Measurements from ENCODE around the gene EMID1. TPM values are rescaled to one million over a fixed set of nuclear protein-coding genes. Genes with fewer than 3 reads are reported as not detected.

Gene EMID1
- total RNA-seq, 2 donors from 2014 or later = not detected

DNA sequence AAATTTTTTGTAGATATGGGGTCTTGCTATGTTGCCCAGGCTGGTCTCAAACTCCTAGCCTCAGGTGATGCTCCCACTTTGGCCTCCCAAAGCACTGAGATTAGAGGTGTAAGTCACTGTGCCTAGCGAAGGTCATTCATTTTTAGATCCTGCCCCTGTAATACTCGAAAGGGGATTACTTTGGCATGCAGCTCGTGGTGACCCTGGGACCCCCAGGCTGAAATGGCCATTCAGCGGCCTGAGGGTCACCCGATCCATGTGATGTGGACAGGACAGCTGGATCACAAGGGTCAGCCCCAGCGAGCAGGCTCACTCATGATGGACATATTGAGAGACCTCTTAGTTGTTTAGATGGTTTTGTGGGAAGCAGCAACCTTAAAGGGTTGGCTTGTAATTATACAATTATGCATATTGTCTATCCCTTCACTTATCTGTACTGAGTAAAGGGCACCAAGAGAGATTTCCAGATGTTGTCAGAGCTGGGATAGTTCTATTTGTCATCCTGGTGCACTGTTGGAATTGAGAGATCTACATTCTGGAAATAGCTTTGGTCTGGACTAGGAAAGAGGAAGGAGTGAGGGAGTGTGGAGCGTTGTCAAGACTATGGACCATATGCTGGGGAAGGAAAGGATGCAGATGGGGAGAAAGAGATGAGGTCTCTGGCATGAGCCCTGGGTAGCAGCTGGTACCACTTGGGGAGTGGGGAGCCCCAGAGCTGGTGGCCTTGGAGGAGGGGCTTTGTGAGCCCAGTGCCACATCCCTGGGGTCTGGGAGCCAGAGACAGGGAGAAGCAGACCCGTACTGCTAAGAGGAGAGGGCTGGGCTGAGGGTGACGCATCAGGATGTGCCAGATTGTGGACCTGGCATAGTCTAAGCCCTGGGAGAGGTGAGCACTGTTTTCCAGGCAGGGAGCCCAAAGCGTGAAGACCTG lies 46.5 kb downstream of the EMID1 start:
- Mint-ChIP-seq H3K36me3 (ENCODE audit: low read depth) (no peaks in the 10 kb centered on the region), H3K27ac (no peak overlapping the region), H3K4me3 (no peak overlapping the region), H3K27me3 (no peaks in the 10 kb centered on the region), H3K9me3 (no peaks in the 10 kb centered on the region), H3K4me1 (no peaks in the 10 kb centered on the region)
- ATAC-seq (replicated peaks) = no peak

DNA sequence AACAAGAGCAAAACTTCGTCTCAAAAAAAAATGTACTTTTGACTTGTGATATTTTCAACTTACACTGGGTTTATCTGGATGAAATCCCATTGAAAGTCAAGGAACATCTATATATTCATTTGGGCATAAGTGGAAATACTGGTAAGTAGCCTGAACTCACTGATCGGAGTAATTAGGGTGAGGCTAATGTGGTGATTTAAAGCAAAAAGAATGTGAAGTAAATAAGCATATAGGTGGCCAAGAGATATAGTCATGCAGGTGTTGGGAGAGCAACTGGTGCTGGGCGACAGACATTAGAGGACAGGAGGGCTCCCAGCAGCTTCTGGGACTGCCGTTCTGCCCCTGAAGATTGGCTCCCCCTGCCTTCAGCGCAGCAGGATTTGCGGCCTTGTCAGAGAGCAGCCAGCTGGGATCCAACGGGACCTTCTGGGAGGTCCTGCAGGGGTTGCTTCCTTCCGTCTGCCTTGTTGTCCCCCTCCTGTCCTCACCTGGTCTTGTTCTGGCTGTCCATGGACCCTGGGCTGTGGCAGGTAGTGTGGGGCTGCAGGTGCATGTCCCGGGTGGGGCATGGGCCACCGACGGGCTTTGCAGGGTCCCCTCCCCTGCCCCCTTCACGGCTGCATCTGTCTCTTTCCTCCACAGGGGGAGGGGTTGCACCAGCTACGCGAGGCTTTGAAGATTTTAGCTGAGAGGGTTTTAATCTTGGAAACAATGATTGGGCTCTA lies 48.0 kb downstream of the EMID1 start:
- no peaks in the 10 kb centered on the region for H3K27me3 Mint-ChIP-seq
- H3K27ac Mint-ChIP-seq = no peak overlapping the region
- no peaks in the 10 kb centered on the region for H3K4me1 Mint-ChIP-seq
- H3K36me3 Mint-ChIP-seq (ENCODE audit: low read depth) = no peaks in the 10 kb centered on the region
- no peak overlapping the region for H3K4me3 Mint-ChIP-seq
- no peaks in the 10 kb centered on the region for H3K9me3 Mint-ChIP-seq
- no peak for ATAC-seq (replicated peaks)

DNA sequence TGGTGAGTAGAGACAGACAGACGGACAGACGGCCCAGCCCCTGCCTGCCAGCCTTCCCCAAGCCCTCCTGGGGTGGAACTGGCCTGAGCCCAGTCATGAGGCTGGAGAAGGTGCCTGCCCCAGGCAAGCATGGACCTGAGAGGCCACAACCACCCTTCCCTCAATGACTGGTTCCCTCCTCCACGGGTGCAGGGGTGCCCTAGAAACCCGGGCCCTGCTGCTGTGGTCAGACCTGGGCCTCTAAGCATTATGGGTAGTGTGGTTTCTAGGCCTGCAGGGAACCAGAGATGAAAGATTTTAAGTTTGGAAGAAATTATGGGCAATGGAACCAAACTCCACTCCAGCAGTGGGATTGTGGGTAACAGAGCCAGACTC lies 48.6 kb downstream of the EMID1 start:
- Mint-ChIP-seq H3K4me1 (no peaks in the 10 kb centered on the region), H3K36me3 (ENCODE audit: low read depth) (no peaks in the 10 kb centered on the region), H3K27me3 (no peaks in the 10 kb centered on the region), H3K9me3 (no peaks in the 10 kb centered on the region), H3K4me3 (no peak overlapping the region), H3K27ac (no peak overlapping the region)
- peak; percentile 31 for ATAC-seq (replicated peaks)

DNA sequence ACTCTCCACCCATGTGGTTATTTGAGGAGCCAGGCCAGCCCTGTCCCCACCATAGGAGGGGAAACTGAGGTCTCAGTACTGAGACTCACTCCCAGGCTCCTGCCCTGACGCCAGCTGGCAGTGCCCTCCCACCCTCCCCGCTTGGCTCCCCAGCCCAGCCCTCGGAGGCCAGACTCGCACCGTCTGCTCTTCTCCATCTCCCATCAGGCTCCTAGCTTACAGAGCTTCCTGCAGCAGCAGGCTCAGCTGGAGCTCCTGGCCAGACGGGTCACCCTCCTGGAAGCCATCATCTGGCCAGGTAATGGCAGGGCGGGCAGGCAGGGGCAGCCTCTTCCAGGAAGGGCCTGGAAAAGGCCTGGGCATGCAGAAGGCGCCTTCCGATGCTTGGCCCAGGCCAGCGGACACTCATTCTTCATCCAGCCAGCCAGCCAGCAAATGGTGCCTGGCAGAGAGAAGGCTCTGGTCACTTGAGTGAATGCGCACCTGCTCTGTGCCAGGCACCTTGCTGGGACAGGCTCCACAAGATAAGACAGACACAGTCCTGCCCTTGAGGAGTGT lies 49.4 kb downstream of the EMID1 start:
- ATAC-seq (replicated peaks) = no peak
- no peaks in the 10 kb centered on the region for H3K36me3 Mint-ChIP-seq (ENCODE audit: low read depth)
- H3K27me3 Mint-ChIP-seq = no peaks in the 10 kb centered on the region
- H3K9me3 Mint-ChIP-seq = no peaks in the 10 kb centered on the region
- H3K27ac Mint-ChIP-seq = no peak overlapping the region
- H3K4me3 Mint-ChIP-seq = no peak overlapping the region
- H3K4me1 Mint-ChIP-seq = no peaks in the 10 kb centered on the region

DNA sequence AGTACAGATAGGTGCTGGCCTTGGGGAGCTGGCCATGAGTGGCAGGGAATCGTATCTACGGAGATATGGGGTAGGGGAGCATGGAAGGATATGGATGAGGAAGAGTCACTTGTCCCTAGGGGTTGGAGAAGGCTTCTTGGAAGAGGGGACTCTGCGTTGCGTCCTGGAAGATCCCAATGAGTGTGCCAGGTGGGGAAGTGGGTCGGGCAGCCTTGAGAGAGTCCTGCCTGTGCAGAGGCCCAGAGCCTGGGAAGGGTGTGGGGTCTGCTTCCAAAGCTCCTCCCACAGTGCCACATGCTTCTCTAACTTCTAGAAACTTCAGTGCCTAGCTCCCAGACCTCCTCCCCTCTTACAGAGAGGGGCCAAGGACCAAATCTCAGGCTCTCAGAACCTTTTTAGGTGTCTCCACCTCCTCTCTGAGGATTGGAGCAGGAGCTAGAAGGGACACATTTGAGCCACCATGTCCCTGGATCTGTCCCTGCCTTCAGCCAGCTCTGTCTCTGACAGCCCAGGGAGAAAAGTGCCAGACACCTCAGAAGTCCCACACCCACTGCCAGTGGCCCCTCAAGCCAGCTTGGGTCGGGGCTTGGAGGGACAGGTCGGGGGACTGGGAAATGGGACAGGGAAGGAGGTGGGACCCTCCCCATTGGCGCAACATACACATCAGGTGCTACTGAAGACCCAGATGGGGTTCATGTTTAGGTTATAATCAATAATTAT lies 51.1 kb downstream of the EMID1 start:
- no peaks in the 10 kb centered on the region for H3K4me1 Mint-ChIP-seq
- no peak overlapping the region for H3K27ac Mint-ChIP-seq

DNA sequence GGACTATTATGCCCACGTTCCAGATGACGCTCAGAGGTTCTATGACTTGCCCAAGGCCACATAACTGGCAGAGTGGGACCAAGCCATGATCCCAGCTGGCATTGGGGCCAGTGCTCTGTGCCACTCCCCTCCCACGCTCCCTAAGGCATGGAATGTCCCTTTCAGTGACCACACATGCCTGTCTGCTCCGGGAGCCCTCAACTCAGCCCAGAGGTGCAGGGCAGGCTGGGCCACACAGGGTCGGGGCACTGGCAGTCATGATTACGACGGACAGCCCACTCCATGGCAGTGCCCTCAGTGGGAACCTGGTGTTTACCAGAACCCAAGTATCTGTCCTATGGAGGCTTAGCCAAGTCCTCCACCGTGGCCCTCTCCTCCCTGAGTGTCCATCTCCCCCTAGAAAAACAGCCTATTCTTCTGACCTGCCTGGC lies 52.1 kb downstream of the EMID1 start:
- peak overlapping the region; percentile 28 for H3K27ac Mint-ChIP-seq
- no peaks in the 10 kb centered on the region for H3K27me3 Mint-ChIP-seq
- H3K4me1 Mint-ChIP-seq = no peaks in the 10 kb centered on the region
- no peaks in the 10 kb centered on the region for H3K9me3 Mint-ChIP-seq
- no peak for ATAC-seq (replicated peaks)
- no peaks in the 10 kb centered on the region for H3K36me3 Mint-ChIP-seq (ENCODE audit: low read depth)
- H3K4me3 Mint-ChIP-seq = no peak overlapping the region

More for the DNA sequence above, 51.1 kb downstream of the EMID1 start:
- no peaks in the 10 kb centered on the region for H3K27me3 Mint-ChIP-seq
- no peak overlapping the region for H3K4me3 Mint-ChIP-seq
- ATAC-seq (replicated peaks) = no peak
- no peaks in the 10 kb centered on the region for H3K9me3 Mint-ChIP-seq
- H3K36me3 Mint-ChIP-seq (ENCODE audit: low read depth) = no peaks in the 10 kb centered on the region

DNA sequence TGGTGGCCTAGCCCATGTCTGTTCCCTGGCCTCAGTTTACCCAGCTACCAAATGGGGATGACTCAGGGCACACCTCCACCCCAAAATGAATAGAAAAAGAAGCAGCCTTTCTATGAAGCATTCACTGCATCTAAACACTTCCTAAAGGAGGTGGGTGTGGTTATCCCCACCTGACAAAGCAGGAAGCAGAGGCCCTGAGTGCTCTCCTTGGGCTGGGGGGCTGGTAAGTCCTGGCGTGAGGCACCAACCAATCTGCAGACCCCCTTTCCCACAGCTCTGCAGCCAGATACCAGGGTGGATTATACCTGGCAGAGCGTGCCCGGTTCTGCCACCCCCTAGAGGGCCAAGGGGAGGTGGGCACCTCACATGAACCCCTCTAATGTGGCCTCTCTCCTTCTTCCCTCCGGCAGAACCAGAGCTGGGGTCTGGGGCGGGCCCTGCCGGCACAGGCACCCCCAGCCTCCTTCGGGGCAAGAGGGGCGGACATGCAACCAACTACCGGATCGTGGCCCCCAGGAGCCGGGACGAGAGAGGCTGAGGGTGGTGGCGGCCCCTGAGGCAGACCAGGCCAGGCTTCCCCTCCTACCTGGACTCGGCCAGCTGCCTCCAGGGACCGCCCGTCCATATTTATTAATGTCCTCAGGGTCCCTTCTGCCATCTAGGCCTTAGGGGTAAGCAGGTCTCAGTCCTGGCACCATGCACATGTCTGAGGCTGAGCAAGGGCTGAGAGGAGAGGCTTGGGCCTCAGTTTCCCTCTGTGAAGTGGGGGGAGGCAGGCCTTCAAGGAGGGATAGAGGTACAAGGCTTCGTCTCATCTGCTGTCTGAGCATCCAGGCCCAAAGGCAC lies 52.9 kb downstream of the EMID1 start:
- H3K4me3 Mint-ChIP-seq = no peak overlapping the region
- no peaks in the 10 kb centered on the region for H3K36me3 Mint-ChIP-seq (ENCODE audit: low read depth)
- no peak for ATAC-seq (replicated peaks)
- H3K4me1 Mint-ChIP-seq = no peaks in the 10 kb centered on the region
- no peaks in the 10 kb centered on the region for H3K27me3 Mint-ChIP-seq
- H3K9me3 Mint-ChIP-seq = no peaks in the 10 kb centered on the region
- peak overlapping the region; percentile 28 for H3K27ac Mint-ChIP-seq

DNA sequence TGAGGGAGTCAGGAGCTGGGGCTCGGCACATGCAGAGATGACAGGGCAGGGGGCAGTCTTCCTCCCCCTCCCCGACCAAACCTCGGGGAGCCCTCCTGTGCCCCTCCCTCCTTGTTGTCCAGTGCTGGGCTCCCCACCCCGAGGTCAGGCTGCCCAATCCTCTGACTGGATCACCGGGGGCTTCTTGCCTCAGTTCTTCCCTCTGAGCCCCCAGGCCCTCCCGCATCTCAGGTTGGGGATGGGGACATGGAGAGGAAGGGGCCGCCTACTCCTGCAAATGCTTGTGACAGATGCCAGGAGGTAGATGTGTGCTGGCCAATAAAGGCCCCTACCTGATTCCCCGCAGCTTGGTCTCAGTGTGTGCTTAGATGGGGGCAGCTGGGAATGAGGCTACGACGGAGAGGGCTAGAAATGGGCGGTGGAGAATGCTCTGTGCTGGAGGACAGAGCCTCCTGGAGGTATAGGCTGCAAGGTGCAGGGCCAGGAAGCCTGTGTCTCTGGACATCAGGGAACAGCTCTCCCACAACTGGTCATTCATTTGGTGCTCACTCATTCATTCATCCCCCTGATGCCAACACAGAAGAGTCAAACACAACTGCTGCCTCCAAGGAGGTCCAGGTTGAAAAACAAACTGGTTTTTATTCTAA lies 53.7 kb downstream of the EMID1 start:
- Mint-ChIP-seq H3K9me3 (no peaks in the 10 kb centered on the region), H3K27ac (no peak overlapping the region), H3K36me3 (ENCODE audit: low read depth) (peaks cover 2% of the 10 kb centered on the region), H3K4me3 (no peak overlapping the region), H3K27me3 (no peaks in the 10 kb centered on the region), H3K4me1 (no peaks in the 10 kb centered on the region)
- ATAC-seq (replicated peaks) = no peak

DNA sequence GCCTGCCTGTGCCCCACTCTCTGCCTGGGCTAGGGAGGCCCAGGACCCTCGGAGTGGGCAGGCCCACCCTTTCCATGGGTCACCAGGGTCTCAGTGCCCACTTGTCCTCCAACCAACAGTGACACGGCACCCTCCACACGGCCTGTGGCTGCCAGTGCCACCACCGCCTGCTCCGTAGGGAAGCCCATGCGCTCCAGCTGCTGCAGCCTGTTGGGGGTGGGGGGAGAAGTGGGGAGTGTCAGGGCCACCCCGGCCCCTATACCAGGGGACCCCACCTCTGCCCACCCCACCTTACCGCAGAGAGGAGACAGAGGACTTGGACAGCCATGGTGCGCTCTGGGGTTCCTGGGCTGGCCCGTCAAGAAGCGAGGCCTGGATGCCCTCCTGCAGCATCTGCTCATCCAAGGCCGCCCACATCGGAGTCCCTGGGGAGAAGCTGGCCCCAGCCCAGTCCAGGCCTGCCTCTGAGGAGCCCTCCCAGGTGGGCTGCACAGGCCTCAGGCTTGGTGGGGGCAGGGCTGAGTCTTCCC lies 54.4 kb downstream of the EMID1 start:
- Mint-ChIP-seq H3K27me3 (no peaks in the 10 kb centered on the region), H3K9me3 (no peaks in the 10 kb centered on the region), H3K4me3 (no peak overlapping the region), H3K36me3 (ENCODE audit: low read depth) (peaks cover 7% of the 10 kb centered on the region), H3K27ac (no peak overlapping the region), H3K4me1 (no peaks in the 10 kb centered on the region)
- no peak for ATAC-seq (replicated peaks)

DNA sequence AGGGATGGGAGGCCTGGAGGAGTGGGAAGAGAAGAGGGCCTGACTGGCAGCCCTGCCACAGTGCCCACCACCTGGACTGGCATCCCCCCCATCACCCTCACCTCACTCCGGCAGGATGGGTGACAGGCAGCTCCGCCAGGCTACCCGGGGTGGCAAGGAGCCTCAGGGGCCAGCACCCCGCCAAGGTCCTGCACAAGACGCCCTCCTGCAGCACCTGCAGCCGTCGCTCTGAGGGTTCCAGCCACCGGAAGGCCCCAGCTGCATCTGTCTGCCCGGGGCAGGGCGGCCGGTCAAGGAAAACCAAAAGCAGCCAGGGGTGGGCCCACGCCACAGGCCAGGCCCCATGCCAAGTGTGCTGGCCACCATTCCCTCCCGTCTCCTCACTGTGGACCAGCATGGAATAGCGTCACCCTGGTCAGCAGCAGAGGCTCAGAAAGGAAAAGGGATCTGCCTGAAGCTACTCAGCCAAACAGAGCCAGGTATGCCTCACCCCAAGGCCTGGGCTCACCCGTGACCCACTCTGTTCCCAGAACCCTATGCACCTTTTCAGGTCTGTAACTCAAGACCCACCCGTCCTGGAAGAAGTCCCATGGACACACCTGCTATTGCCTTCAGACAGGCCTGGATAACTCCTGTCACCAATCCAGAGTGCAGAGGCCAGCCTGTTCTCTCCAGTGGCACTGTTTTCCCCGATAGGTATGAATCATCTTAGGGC lies 55.1 kb downstream of the EMID1 start:
- H3K27me3 Mint-ChIP-seq = no peaks in the 10 kb centered on the region
- H3K27ac Mint-ChIP-seq = no peak overlapping the region
- no peak for ATAC-seq (replicated peaks)
- H3K9me3 Mint-ChIP-seq = no peaks in the 10 kb centered on the region
- no peak overlapping the region for H3K4me3 Mint-ChIP-seq
- H3K4me1 Mint-ChIP-seq = no peaks in the 10 kb centered on the region
- peaks cover 8% of the 10 kb centered on the region for H3K36me3 Mint-ChIP-seq (ENCODE audit: low read depth)

DNA sequence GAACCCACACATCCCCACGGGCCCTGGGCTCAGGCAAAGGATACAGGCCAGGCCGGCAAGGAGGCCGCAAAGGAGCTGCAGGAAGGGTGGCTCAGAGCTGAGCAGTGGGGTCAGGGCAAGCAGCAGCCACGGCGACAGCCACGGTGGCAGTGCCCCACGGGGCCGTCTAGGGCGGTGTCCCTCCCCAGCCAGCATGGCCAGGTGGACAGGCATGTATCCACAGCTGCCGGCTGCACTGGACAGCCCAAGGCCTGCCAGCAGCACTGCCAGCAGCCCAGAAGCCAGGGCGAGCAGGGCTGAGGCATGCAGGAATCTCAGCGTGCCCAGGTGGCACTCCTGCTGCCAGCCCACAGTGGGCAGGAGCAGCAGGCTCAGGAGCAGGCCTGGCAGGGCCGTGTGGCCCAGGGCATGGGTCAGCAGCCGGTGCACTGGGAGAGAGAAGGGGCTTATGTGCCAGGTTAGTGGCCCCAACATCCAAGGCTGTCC lies 58.1 kb downstream of the EMID1 start:
- no peak for ATAC-seq (replicated peaks)
- Mint-ChIP-seq H3K4me1 (peaks cover 7% of the 10 kb centered on the region), H3K36me3 (ENCODE audit: low read depth) (peaks cover 33% of the 10 kb centered on the region), H3K4me3 (no peak overlapping the region), H3K27ac (no peak overlapping the region), H3K27me3 (no peaks in the 10 kb centered on the region), H3K9me3 (no peaks in the 10 kb centered on the region)

DNA sequence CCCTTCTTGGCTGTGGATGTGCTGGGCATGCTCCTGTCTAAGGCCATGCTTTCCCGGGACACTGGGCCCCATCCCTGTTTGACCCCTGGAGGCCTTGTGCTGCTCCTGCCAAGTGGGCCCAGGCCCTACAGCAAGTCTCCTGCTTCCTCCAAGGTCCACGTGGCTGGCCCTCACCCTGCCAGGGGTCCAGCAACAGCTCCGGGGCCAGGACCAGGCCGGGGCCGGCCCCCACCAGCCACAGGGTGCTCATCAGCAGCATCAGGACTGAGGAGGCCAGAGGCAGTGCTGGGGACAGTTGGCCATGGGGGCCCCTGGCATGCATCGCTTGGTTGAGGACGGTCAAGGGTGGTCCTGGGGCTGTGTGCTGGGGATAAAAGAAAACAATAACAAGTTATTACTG lies 59.6 kb downstream of the EMID1 start:
- H3K27ac Mint-ChIP-seq = no peak overlapping the region

More for the DNA sequence above, 59.6 kb downstream of the EMID1 start:
- no peak overlapping the region for H3K4me3 Mint-ChIP-seq
- H3K9me3 Mint-ChIP-seq = no peaks in the 10 kb centered on the region
- H3K4me1 Mint-ChIP-seq = peaks cover 15% of the 10 kb centered on the region
- H3K27me3 Mint-ChIP-seq = no peaks in the 10 kb centered on the region
- ATAC-seq (replicated peaks) = no peak
- H3K36me3 Mint-ChIP-seq (ENCODE audit: low read depth) = peaks cover 48% of the 10 kb centered on the region

All from activated T-helper 17 cell treated with anti-CD3 and anti-CD28 coated beads, Interleukin-2, amount 50 U/mL, for 72 hours (primary cell).